ENCODE measurements around the gene ADAM10. TPM values are rescaled to one million over a fixed set of nuclear protein-coding genes. Genes with fewer than 3 reads are reported as not detected.

The ADAM10 gene
- total and polyA plus RNA-seq, 8 donors, result 5.8 to 159 (median 17.2) TPM

- H3K4me3 ChIP-seq, result no peak overlapping the region
These were observed 16.7 kb downstream of the ADAM10 start for GRCh38 chr15:58732625-58733363.

GRCh38 chr15:58731756-58732535 lies 17.6 kb downstream of the ADAM10 start:
- intact Hi-C loops (cut with DNase I; ENCODE audit: low total_unique reads), result no loop called here
- Histone ChIP-seq H3K4me1 (peaks cover 0 to 54% (median 29%) of the 10 kb centered on the region in 4 donors), H3K27me3 (no peaks in the 10 kb centered on the region), H3K9me3 (no peaks in the 10 kb centered on the region), H3K4me3 (no peak overlapping the region), H3K36me3 (no peaks in the 10 kb centered on the region), H3K27ac (peak overlapping the region in 3 of 5 donors; percentile 1 to 49 (median 18))
- 74 to 85% (median 81%) methylated on average over 5 of the region's 5 CpGs for WGBS, 5 donors
- peak in 1 of 2 donors; percentile 55 for DNase-seq
- TF ChIP-seq POLR2A (IDR thresholded peaks at IDR 0.05) (no peak), EP300 (IDR thresholded peaks at IDR 0.05) (no peak), POLR2AphosphoS5 (IDR thresholded peaks at IDR 0.05) (no peak), CTCF (IDR thresholded peaks at IDR 0.05) (no peak)

More at GRCh38 chr15:58732625-58733363, 16.7 kb downstream of the ADAM10 start:
- no peaks in the 10 kb centered on the region for H3K9me3 ChIP-seq
- H3K27ac ChIP-seq, result no peak overlapping the region
- H3K4me1 ChIP-seq, result peaks cover 0 to 63% (median 31%) of the 10 kb centered on the region in 4 donors
- intact Hi-C loops (cut with DNase I; ENCODE audit: low total_unique reads), result no loop called here
- no peak for DNase-seq
- WGBS, 5 donors, result 93 to 95% (median 93%) methylated on average over 4 of the region's 4 CpGs
- TF ChIP-seq POLR2A (IDR thresholded peaks at IDR 0.05) (no peak), CTCF (IDR thresholded peaks at IDR 0.05) (no peak), EP300 (IDR thresholded peaks at IDR 0.05) (no peak), POLR2AphosphoS5 (IDR thresholded peaks at IDR 0.05) (no peak)
- no peaks in the 10 kb centered on the region for H3K27me3 ChIP-seq
- no peaks in the 10 kb centered on the region for H3K36me3 ChIP-seq

GRCh38 chr15:58726867-58727266 lies 22.6 kb downstream of the ADAM10 start:
- H3K36me3 ChIP-seq, result no peaks in the 10 kb centered on the region
- no peak overlapping the region for H3K4me3 ChIP-seq
- DNase-seq, result no peak
- H3K4me1 ChIP-seq, result peaks cover 6 to 49% (median 29%) of the 10 kb centered on the region in 4 donors
- intact Hi-C loops (cut with DNase I; ENCODE audit: low total_unique reads), result no loop called here
- H3K27ac ChIP-seq, result no peak overlapping the region
- no peaks in the 10 kb centered on the region for H3K27me3 ChIP-seq
- TF ChIP-seq EP300 (IDR thresholded peaks at IDR 0.05) (no peak), CTCF (IDR thresholded peaks at IDR 0.05) (no peak), POLR2AphosphoS5 (IDR thresholded peaks at IDR 0.05) (no peak), POLR2A (IDR thresholded peaks at IDR 0.05) (no peak)
- H3K9me3 ChIP-seq, result no peaks in the 10 kb centered on the region
- 88 to 97% (median 94%) methylated on average over 11 to 12 of the region's 12 CpGs for WGBS, 5 donors

- H3K9me3 ChIP-seq, result no peaks in the 10 kb centered on the region
- WGBS, 5 donors, result 13 to 61% (median 56%) methylated on average over 1 of the region's 1 CpG
- peak overlapping the region in 1 of 5 donors; percentile 32 for H3K27ac ChIP-seq
- no peaks in the 10 kb centered on the region for H3K36me3 ChIP-seq
- no peak overlapping the region for H3K4me3 ChIP-seq
- peak in 1 of 2 donors; percentile 55 for DNase-seq
- no peaks in the 10 kb centered on the region for H3K27me3 ChIP-seq
- TF ChIP-seq EP300 (IDR thresholded peaks at IDR 0.05) (no peak), POLR2A (IDR thresholded peaks at IDR 0.05) (no peak), POLR2AphosphoS5 (IDR thresholded peaks at IDR 0.05) (no peak), CTCF (IDR thresholded peaks at IDR 0.05) (no peak)
- H3K4me1 ChIP-seq, result peaks cover 6 to 39% (median 25%) of the 10 kb centered on the region in 4 donors
- intact Hi-C loops (cut with DNase I; ENCODE audit: low total_unique reads), result no loop called here
These were observed 25.0 kb downstream of the ADAM10 start for GRCh38 chr15:58724466-58724865.

All from stomach (tissue), 9 donors.